WERI-Rb-1 (cell line): ENCODE results near the gene AKR7A2.

ENCODE experiments used
- DNase-seq: peaks from one replicate; pipeline ENCODE4 v3.0.0-alpha.2; 2020
- H3K27ac ChIP-seq: fragments of 250-450 bp; sonication (Bioruptor Pico); 2 replicates; pipeline ENCODE4 v1.5.1; 2020; ENCODE audit warnings: mild to moderate bottlenecking, moderate library complexity
- H3K27me3 ChIP-seq: fragments of 250-450 bp; sonication (Bioruptor Pico); 2 replicates; pipeline ENCODE4 v1.5.1; 2021; ENCODE audit warnings: mild to moderate bottlenecking, low read depth, moderate library complexity; ENCODE audit not compliant: insufficient read depth, severe bottlenecking
- H3K36me3 ChIP-seq: fragments of 250-450 bp; sonication (Bioruptor Pico); 2 replicates; pipeline ENCODE4 v1.5.1; 2020; ENCODE audit warnings: mild to moderate bottlenecking, moderate library complexity
- H3K4me3 ChIP-seq: 2 replicates; pipeline ENCODE4 v1.5.1; 2011; ENCODE audit warnings: low read depth, mild to moderate bottlenecking, control low read depth, low read length
- H3K9me3 ChIP-seq: fragments of 250-450 bp; sonication (Bioruptor Pico); 2 replicates; pipeline ENCODE4 v1.5.1; 2021; ENCODE audit warnings: mild to moderate bottlenecking, moderate library complexity; ENCODE audit not compliant: severe bottlenecking
- CTCF ChIP-seq: IDR thresholded peaks from 2 replicates; pipeline ENCODE4 v1.5.1; 2011; ENCODE audit warnings: low read depth, mild to moderate bottlenecking, control low read depth, inconsistent platforms, low read length

AKR7A2 gene

GRCh38 chr1:19254416-19254815 is 57.5 kb downstream of the AKR7A2 start:
- peaks cover 66% of the 10 kb centered on the region for H3K36me3 ChIP-seq
- no peaks in the 10 kb centered on the region for H3K9me3 ChIP-seq
- no peak for DNase-seq
- H3K27ac ChIP-seq, result no peak overlapping the region
- no peak overlapping the region for H3K4me3 ChIP-seq
- H3K27me3 ChIP-seq, result no peaks in the 10 kb centered on the region
- no peak for TF ChIP-seq CTCF
